Gastrocnemius medialis (tissue), 4 donors: Measurements from ENCODE around the gene SPG7. TPM values are rescaled to one million over a fixed set of nuclear protein-coding genes. Genes with fewer than 3 reads are reported as not detected.

Experiments used
- ATAC-seq, 2 donors: fragments of 150-250 bp; one replicate each; pipeline ENCODE4 v1.9.1; 2016
- DNase-seq, 2 donors: peaks; one replicate each; pipeline ENCODE4 v3.0.0-alpha.2; 2019
- H3K27ac ChIP-seq, 4 donors: fragments of 200-600 bp; sonication (generic); 1 replicate in 1 of 4; 2 replicates in 3 of 4; pipeline ENCODE4 v1.5.1; 2016 to 2018; ENCODE audit warnings: mild to moderate bottlenecking in 2 of 4, moderate library complexity in 1 of 4
- H3K27me3 ChIP-seq, 3 donors: fragments of 200-600 bp; sonication (generic) in 2 of 3; 1 replicate in 1 of 3; 2 replicates in 2 of 3; pipeline versions ENCODE4 v1.5.1 to v1.6.0; 2016 to 2019; ENCODE audit warnings: mild to moderate bottlenecking in 1 of 3, moderate library complexity in 1 of 3
- H3K36me3 ChIP-seq, 2 donors: fragments of 200-600 bp; sonication (generic) in 1 of 2; one replicate each; pipeline ENCODE4 v1.5.1; 2017 to 2018
- H3K4me1 ChIP-seq, 2 donors: fragments of 200-600 bp; sonication (generic) in 1 of 2; one replicate each; pipeline ENCODE4 v1.5.1; 2016 to 2017; ENCODE audit warnings: mild to moderate bottlenecking in 2 of 2
- H3K4me3 ChIP-seq, 4 donors: fragments of 200-600 bp; sonication (generic) in 3 of 4; 1 replicate in 1 of 4; 2 replicates in 3 of 4; pipeline ENCODE4 v1.5.1; 2016 to 2019; ENCODE audit warnings: mild to moderate bottlenecking in 2 of 4
- H3K9me3 ChIP-seq, 3 donors: fragments of 200-600 bp; sonication (generic) in 2 of 3; 1 replicate in 1 of 3; 2 replicates in 2 of 3; pipeline ENCODE4 v1.5.1; 2016 to 2019
- CTCF ChIP-seq, 5 experiments: fragments of 450-650 bp in 3 of 5; fragments of 200-600 bp in 2 of 5; sonication (generic) in 2 of 5; IDR thresholded peaks in 4 of 5; conservative IDR thresholded peaks in 1 of 5; 1 replicate in 4 of 5; 2 replicates in 1 of 5; pipeline ENCODE4 v1.5.1; 2016 to 2019; ENCODE audit warnings: antibody characterized with exemption in 5 of 5, mild to moderate bottlenecking in 3 of 5, moderate library complexity in 3 of 5
- POLR2A ChIP-seq, 2 donors: fragments of 450-650 bp; IDR thresholded peaks; one replicate each; pipeline ENCODE4 v1.6.1; 2017; ENCODE audit warnings: antibody characterized with exemption in 2 of 2, mild to moderate bottlenecking in 2 of 2, moderate library complexity in 2 of 2
- in situ Hi-C, 4 donors: fragments of 200-750 bp; cut with MboI; loops; one replicate each; pipeline versions ENCODE4 v1.15.0 to v1.8.0; 2017; ENCODE audit warnings: low sequenced_read_pairs in 4 of 4
- intact Hi-C: fragments of 100-400 bp; cut with DNase I; formaldehyde crosslinking; loops from one replicate; pipeline ENCODE4 v1.15.1; 2023; ENCODE audit warnings: low total_unique reads
- total RNA-seq, 4 donors: library from RNA; depleted of rRNA; stranded (reverse); fragments of >200 nt; gene quantifications; one replicate each; pipeline versions ENCODE4 v1.1.0 to v1.2.3, GENCODE V29; 2016

Gene SPG7
- total RNA-seq, 4 donors from 2014 or later, result 67.7 to 117 (median 100.0) TPM

- no peak for ATAC-seq
- intact Hi-C loops (loop anchor here (5.0 kb wide), 2 partner anchors 148 to 253 kb away; no protein-coding TSS in a partner anchor), in situ Hi-C loops (no loop called here)
These were observed 47.1 kb downstream of the SPG7 start for GRCh38 chr16:89555265-89555664.

GRCh38 chr16:89555780-89556179 lies 47.6 kb downstream of the SPG7 start:
- TF ChIP-seq CTCF (IDR thresholded peaks at IDR 0.05 in 4 of 5, conservative IDR thresholded peaks at IDR 0.05 in 1 of 5) (no peak), POLR2A (IDR thresholded peaks at IDR 0.05) (no peak)
- H3K27me3 ChIP-seq, result no peaks in the 10 kb centered on the region
- peaks cover 7 to 12% of the 10 kb centered on the region in 2 donors for H3K4me1 ChIP-seq
- no peaks in the 10 kb centered on the region for H3K9me3 ChIP-seq
- no peak overlapping the region for H3K4me3 ChIP-seq
- ATAC-seq (no peak), DNase-seq (no peak)
- H3K36me3 ChIP-seq, result peaks cover 0 to 57% of the 10 kb centered on the region in 2 donors
- no peak overlapping the region for H3K27ac ChIP-seq
- in situ Hi-C loops, result no loop called here
- intact Hi-C loops, result loop anchor here (5.0 kb wide), 2 partner anchors 148 to 253 kb away; no protein-coding TSS in a partner anchor

More at GRCh38 chr16:89555265-89555664, 47.1 kb downstream of the SPG7 start:
- Histone ChIP-seq H3K9me3 (no peaks in the 10 kb centered on the region), H3K4me1 (peaks cover 7 to 12% of the 10 kb centered on the region in 2 donors), H3K4me3 (no peak overlapping the region), H3K36me3 (peaks cover 0 to 62% of the 10 kb centered on the region in 2 donors), H3K27me3 (no peaks in the 10 kb centered on the region), H3K27ac (no peak overlapping the region)
- TF ChIP-seq CTCF (IDR thresholded peaks at IDR 0.05 in 4 of 5, conservative IDR thresholded peaks at IDR 0.05 in 1 of 5) (no peak), POLR2A (IDR thresholded peaks at IDR 0.05) (no peak)
- no peak for DNase-seq

GRCh38 chr16:89556750-89557689 lies 48.8 kb downstream of the SPG7 start:
- no peak overlapping the region for H3K4me3 ChIP-seq
- H3K4me1 ChIP-seq, result peaks cover 17 to 20% of the 10 kb centered on the region in 2 donors
- peak in 1 of 2 donors; percentile 23 for ATAC-seq
- in situ Hi-C loops (no loop called here), intact Hi-C loops (loop anchor here (1.0 to 5.0 kb wide), 3 partner anchors 150 to 255 kb away; no protein-coding TSS in a partner anchor)
- peak in 1 of 2 donors; percentile 75 for DNase-seq
- TF ChIP-seq POLR2A (IDR thresholded peaks at IDR 0.05), result no peak
- TF ChIP-seq CTCF (IDR thresholded peaks at IDR 0.05 in 4 of 5, conservative IDR thresholded peaks at IDR 0.05 in 1 of 5), result peak in 4 of 5 experiments; percentile 71 to 78 (median 74)
- H3K36me3 ChIP-seq, result peaks cover 0 to 53% of the 10 kb centered on the region in 2 donors
- peak overlapping the region in 3 of 4 donors; percentile 91 to 99 (median 98) for H3K27ac ChIP-seq
- no peaks in the 10 kb centered on the region for H3K27me3 ChIP-seq
- H3K9me3 ChIP-seq, result no peaks in the 10 kb centered on the region

- no peak overlapping the region for H3K4me3 ChIP-seq
- peak overlapping the region; percentile 91 to 99 (median 96) for H3K27ac ChIP-seq
- no peak for ATAC-seq
- DNase-seq, result peak in 1 of 2 donors; percentile 58
- peaks cover 22 to 27% of the 10 kb centered on the region in 2 donors for H3K4me1 ChIP-seq
- H3K36me3 ChIP-seq, result peaks cover 0 to 53% of the 10 kb centered on the region in 2 donors
- intact Hi-C loops (loop anchor here (1.0 to 5.0 kb wide), 4 partner anchors 151 to 317 kb away; no protein-coding TSS in a partner anchor), in situ Hi-C loops (no loop called here)
- TF ChIP-seq CTCF (IDR thresholded peaks at IDR 0.05 in 4 of 5, conservative IDR thresholded peaks at IDR 0.05 in 1 of 5) (peak in 1 of 5 experiments; percentile 65), POLR2A (IDR thresholded peaks at IDR 0.05) (no peak)
- no peaks in the 10 kb centered on the region for H3K9me3 ChIP-seq
- no peaks in the 10 kb centered on the region for H3K27me3 ChIP-seq
These were observed 49.7 kb downstream of the SPG7 start for GRCh38 chr16:89557690-89558490.
